ENCODE results near the gene ATG12.
"Not testable (repeated sequence)": the region's sequence is repeated elsewhere in the genome, so short reads cannot be mapped to it uniquely, and the experiment has no call there.

DNA sequence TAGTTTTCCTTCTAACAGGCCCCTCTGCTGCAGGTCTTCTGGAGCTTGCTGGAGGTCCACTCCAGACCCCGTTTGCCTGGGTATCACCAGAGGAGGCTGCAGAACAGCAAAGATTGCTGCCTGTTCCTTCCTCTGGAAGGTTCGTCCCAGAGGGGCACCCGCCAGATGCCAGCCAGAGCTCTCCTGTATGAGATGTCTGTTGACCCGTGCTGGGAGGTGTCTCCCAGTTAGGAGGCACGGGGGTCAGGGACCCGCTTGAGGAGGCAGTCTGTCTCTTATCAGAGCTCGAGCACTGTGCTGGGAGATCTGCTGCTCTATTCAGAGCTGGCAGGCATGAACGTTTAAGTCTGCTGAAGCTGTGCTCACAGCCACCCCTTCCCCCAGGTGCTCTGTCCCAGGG is 41.1 kb upstream of the ATG12 start:
- TF ChIP-seq, protein P1, sequence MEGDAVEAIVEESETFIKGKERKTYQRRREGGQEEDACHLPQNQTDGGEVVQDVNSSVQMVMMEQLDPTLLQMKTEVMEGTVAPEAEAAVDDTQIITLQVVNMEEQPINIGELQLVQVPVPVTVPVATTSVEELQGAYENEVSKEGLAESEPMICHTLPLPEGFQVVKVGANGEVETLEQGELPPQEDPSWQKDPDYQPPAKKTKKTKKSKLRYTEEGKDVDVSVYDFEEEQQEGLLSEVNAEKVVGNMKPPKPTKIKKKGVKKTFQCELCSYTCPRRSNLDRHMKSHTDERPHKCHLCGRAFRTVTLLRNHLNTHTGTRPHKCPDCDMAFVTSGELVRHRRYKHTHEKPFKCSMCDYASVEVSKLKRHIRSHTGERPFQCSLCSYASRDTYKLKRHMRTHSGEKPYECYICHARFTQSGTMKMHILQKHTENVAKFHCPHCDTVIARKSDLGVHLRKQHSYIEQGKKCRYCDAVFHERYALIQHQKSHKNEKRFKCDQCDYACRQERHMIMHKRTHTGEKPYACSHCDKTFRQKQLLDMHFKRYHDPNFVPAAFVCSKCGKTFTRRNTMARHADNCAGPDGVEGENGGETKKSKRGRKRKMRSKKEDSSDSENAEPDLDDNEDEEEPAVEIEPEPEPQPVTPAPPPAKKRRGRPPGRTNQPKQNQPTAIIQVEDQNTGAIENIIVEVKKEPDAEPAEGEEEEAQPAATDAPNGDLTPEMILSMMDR (IDR thresholded peaks at IDR 0.05) = not testable (repeated sequence)
- not testable (repeated sequence) for TF ChIP-seq ZFX (IDR thresholded peaks at IDR 0.05; ENCODE audit: borderline replicate concordance)
